PFSK-1 (cell line): Measurements from ENCODE around the gene CSGALNACT2. TPM values are rescaled to one million over a fixed set of nuclear protein-coding genes. Genes with fewer than 3 reads are reported as not detected.

Experiments
- FOXP2 ChIP-seq: optimal IDR thresholded peaks from 2 replicates; pipeline ENCODE3; 2011; ENCODE audit warnings: borderline replicate concordance, control low read depth, inconsistent platforms; ENCODE audit not compliant: insufficient read depth; ENCODE audit errors: extremely low read length, extremely low read depth
- POLR2AphosphoS5 ChIP-seq: IDR thresholded peaks from 2 replicates; pipeline ENCODE4 v1.6.1; 2012; ENCODE audit warnings: low read depth, mild to moderate bottlenecking, control low read depth, low read length, moderate library complexity
- SIN3A ChIP-seq: IDR thresholded peaks from 2 replicates; pipeline ENCODE4 v1.6.1; 2012; ENCODE audit warnings: mild to moderate bottlenecking, low read length, moderate library complexity, borderline replicate concordance; ENCODE audit not compliant: insufficient read depth
- TAF1 ChIP-seq: IDR thresholded peaks from 2 replicates; pipeline ENCODE4 v1.6.1; 2012; ENCODE audit warnings: low read length, control low read depth, borderline replicate concordance; ENCODE audit not compliant: insufficient read depth
- polyA plus RNA-seq: library from polyadenylated mRNA; unstranded; fragments of >200 nt; gene quantifications from one replicate; pipeline ENCODE4 v1.2.1, GENCODE V29; 2012; ENCODE audit warnings: low read depth, missing spikeins; ENCODE audit not compliant: insufficient read length
- TF ChIP-seq, protein P1 (sequence below), 2 experiments: IDR thresholded peaks; 2 replicates each; pipeline versions ENCODE4 v1.6.1 to v1.8.0; 2011 to 2012; ENCODE audit warnings: low read depth in 2 of 2, low read length in 2 of 2, control low read depth in 1 of 2, inconsistent platforms in 1 of 2, mild to moderate bottlenecking in 1 of 2, moderate library complexity in 1 of 2; ENCODE audit not compliant: insufficient read depth in 1 of 2

Gene CSGALNACT2, protein sequence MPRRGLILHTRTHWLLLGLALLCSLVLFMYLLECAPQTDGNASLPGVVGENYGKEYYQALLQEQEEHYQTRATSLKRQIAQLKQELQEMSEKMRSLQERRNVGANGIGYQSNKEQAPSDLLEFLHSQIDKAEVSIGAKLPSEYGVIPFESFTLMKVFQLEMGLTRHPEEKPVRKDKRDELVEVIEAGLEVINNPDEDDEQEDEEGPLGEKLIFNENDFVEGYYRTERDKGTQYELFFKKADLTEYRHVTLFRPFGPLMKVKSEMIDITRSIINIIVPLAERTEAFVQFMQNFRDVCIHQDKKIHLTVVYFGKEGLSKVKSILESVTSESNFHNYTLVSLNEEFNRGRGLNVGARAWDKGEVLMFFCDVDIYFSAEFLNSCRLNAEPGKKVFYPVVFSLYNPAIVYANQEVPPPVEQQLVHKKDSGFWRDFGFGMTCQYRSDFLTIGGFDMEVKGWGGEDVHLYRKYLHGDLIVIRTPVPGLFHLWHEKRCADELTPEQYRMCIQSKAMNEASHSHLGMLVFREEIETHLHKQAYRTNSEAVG
- polyA plus RNA-seq, result 7.2 TPM

DNA sequence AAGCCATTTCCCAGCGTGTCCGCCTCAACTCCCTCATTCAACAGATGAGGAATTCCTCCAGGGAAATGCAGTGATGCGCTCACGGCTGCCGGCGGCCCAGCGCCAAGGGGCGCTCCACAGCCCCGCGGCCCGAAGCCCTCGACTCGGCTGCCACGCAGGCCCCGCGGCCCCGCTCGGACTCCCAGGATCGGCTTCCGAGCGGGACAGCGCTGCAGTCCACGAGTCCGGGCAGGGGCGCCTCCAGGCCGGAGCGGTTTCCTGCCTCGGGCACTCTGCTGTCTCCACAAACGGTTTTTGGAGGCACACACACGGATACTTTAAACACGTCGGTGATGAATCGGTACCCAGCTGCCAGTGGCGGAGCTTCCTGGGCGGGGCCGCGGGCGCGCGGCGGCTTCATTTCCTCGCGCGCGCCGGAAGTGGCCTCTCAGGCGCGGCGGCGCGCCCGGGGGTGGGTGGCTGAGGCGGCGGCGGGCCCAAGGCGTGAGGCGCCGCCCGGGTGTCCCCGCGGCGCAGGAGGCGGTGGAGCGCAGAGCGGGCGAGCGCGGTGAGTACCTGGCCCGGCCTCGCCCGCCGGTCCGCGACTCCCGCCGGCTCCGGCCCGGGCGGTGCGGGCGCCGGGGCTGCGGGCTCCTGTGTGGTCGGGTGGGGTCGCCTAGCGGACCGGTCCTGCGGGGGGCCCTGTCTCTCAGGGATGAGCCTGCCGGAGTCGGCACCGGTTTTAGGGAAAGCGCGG lies at the start of gene CSGALNACT2:
Gene CSGALNACT2 (plus strand): TSS at position 425 of the 736 bp plus-strand sequence. CDS start 16,705 bp downstream, outside the sequence.
- TF ChIP-seq TAF1, result no peak
- no peak for TF ChIP-seq FOXP2
- TF ChIP-seq, protein P1, sequence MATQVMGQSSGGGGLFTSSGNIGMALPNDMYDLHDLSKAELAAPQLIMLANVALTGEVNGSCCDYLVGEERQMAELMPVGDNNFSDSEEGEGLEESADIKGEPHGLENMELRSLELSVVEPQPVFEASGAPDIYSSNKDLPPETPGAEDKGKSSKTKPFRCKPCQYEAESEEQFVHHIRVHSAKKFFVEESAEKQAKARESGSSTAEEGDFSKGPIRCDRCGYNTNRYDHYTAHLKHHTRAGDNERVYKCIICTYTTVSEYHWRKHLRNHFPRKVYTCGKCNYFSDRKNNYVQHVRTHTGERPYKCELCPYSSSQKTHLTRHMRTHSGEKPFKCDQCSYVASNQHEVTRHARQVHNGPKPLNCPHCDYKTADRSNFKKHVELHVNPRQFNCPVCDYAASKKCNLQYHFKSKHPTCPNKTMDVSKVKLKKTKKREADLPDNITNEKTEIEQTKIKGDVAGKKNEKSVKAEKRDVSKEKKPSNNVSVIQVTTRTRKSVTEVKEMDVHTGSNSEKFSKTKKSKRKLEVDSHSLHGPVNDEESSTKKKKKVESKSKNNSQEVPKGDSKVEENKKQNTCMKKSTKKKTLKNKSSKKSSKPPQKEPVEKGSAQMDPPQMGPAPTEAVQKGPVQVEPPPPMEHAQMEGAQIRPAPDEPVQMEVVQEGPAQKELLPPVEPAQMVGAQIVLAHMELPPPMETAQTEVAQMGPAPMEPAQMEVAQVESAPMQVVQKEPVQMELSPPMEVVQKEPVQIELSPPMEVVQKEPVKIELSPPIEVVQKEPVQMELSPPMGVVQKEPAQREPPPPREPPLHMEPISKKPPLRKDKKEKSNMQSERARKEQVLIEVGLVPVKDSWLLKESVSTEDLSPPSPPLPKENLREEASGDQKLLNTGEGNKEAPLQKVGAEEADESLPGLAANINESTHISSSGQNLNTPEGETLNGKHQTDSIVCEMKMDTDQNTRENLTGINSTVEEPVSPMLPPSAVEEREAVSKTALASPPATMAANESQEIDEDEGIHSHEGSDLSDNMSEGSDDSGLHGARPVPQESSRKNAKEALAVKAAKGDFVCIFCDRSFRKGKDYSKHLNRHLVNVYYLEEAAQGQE (IDR thresholded peaks at IDR 0.05; ENCODE audit: insufficient read depth in 1 of 2, low read depth in 2 of 2, low read length in 2 of 2), result peak in 1 of 2 experiments; percentile 12; a peak in 1 of 4 replicates
- peak; percentile 63 for TF ChIP-seq POLR2AphosphoS5

DNA sequence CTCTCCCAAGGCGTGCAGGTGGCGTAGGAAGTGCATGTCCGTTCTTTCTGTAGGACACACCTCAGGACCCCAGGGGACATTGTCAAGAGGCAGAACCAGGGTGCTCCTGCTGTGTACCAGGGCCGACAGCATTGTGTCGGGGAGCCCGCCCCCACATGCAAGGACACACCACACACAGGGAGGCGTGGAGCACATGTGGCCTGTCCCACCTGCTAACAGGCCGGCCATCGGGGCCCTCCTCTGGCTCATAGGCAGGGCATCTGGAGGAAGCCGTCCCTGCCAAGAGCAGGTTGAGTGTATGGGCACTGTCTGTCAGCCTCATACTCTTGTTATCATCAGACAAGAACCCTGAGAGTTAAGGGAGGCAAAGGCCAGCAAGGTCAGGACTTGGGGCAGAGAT lies 48.7 kb upstream of the CSGALNACT2 start:
- TF ChIP-seq POLR2AphosphoS5 (no peak), FOXP2 (no peak), TAF1 (no peak), SIN3A (no peak)
- TF ChIP-seq, protein P1 (IDR thresholded peaks at IDR 0.05; ENCODE audit: insufficient read depth in 1 of 2, low read depth in 2 of 2, low read length in 2 of 2), result no peak

DNA sequence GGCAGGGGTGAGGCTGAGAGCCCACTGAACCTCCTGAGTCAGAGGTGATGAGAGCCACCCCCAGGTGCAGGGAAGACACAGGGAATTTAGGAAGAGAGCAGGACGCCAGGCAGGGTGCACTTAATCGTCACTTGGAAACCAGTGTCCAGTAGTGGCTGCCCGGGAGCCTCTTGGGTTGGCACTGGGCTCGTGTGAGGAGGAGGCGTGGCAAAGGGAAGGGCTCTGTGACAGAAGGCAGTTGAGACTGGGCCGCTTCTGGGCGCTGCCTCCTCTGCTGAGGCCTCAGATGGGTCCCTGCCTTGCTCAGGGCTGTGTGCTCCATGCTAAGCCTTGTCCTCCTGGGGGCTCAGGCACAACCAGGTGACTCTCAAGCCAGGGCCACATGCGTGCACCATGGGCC lies 48.1 kb upstream of the CSGALNACT2 start:
- TF ChIP-seq, protein P1 (IDR thresholded peaks at IDR 0.05; ENCODE audit: insufficient read depth in 1 of 2, low read depth in 2 of 2, low read length in 2 of 2), result no peak
- TF ChIP-seq TAF1 (no peak), SIN3A (no peak), POLR2AphosphoS5 (no peak), FOXP2 (no peak)

DNA sequence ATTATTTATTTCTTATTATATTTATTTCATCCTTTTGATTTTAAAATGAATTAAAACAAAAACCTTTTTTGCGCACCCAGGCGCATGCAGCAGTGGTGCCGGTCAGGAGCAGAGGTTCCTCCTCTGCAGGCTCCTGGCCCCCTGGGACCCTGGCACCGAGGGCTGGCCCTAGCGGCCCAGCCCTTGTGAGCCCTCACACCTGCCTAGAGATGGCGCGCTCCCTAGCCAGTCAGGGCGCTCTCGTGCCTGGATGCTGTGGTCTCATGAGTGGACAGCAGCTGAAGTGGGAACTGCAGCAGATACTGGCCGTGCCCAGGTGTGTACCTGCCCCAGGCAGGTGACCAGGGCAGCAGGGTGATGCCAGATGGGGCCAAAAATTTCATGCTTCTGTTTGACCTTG lies 47.6 kb upstream of the CSGALNACT2 start:
- TF ChIP-seq POLR2AphosphoS5 (no peak), TAF1 (no peak), FOXP2 (no peak), SIN3A (no peak)
- TF ChIP-seq, protein P1 (IDR thresholded peaks at IDR 0.05; ENCODE audit: insufficient read depth in 1 of 2, low read depth in 2 of 2, low read length in 2 of 2), result no peak
